Right lung (tissue), 10 donors: Measurements from ENCODE around the gene ZNF527. TPM values are rescaled to one million over a fixed set of nuclear protein-coding genes. Genes with fewer than 3 reads are reported as not detected.
A peak's percentile ranks its signal among the peaks of the same experiment; 100 is the strongest.
"Not testable (repeated sequence)": the region's sequence is repeated elsewhere in the genome, so short reads cannot be mapped to it uniquely, and the experiment has no call there.

Source experiments
- DNase-seq, 2 donors: peaks; one replicate each; pipeline ENCODE4 v3.0.0-alpha.2; 2013
- long read RNA-seq, 8 donors: transcript quantifications; one replicate each; lab custom pipeline, GENCODE V29; 2026
- polyA plus RNA-seq, 5 donors: library from polyadenylated mRNA; unstranded; fragments of 120-200 nt; gene quantifications; one replicate each; pipeline versions ENCODE4 v1.2.1 to v1.2.3, GENCODE V29; 2013; ENCODE audit warnings: inconsistent platforms in 1 of 5, low replicate concordance in 1 of 5; ENCODE audit not compliant: insufficient read length in 5 of 5, insufficient read depth in 1 of 5

ZNF527 gene
- 10 to 100 TPM in 4 of 5 donors, 1 to 10 TPM in 1; 7.1 to 11.5 (median 10.4) TPM for polyA plus RNA-seq
- long read RNA-seq, donor 1, partial matches to known transcripts: 0 of 1 reads
- long read RNA-seq, donor 1, other reads (novel, unspliced or antisense): 0 of 1 reads
- long read RNA-seq, donor 2, partial matches to known transcripts: 0 of 1 reads
- long read RNA-seq, donor 2, other reads (novel, unspliced or antisense): 0 of 1 reads
- long read RNA-seq, donor 3, partial matches to known transcripts: 0 of 5 reads
- long read RNA-seq, donor 3, other reads (novel, unspliced or antisense): 0 of 5 reads
- long read RNA-seq, donor 4, partial matches to known transcripts: 0 of 2 reads
- long read RNA-seq, donor 4, other reads (novel, unspliced or antisense): 0 of 2 reads
- long read RNA-seq, donor 5, partial matches to known transcripts: 0 of 1 reads
- long read RNA-seq, donor 5, other reads (novel, unspliced or antisense): 0 of 1 reads
- long read RNA-seq, donor 6, partial matches to known transcripts: 0 of 4 reads
- long read RNA-seq, donor 6, other reads (novel, unspliced or antisense): 0 of 4 reads
- long read RNA-seq, donor 7, partial matches to known transcripts: 0 of 2 reads
- long read RNA-seq, donor 7, other reads (novel, unspliced or antisense): 0 of 2 reads
- long read RNA-seq, donor 8, partial matches to known transcripts: 0 of 2 reads
- long read RNA-seq, donor 8, other reads (novel, unspliced or antisense): 0 of 2 reads

- peak; percentile 96 for DNase-seq
Observed at GRCh38 chr19:37370880-37371661, at the start of gene ZNF527. Gene ZNF527, plus strand, starts transcription at chr19:37371099. Its CDS starts 3,100 bp downstream, at chr19:37374199.

GRCh38 chr19:37329686-37330085 is 41.2 kb upstream of the ZNF527 start:
- no peak for DNase-seq

DNA sequence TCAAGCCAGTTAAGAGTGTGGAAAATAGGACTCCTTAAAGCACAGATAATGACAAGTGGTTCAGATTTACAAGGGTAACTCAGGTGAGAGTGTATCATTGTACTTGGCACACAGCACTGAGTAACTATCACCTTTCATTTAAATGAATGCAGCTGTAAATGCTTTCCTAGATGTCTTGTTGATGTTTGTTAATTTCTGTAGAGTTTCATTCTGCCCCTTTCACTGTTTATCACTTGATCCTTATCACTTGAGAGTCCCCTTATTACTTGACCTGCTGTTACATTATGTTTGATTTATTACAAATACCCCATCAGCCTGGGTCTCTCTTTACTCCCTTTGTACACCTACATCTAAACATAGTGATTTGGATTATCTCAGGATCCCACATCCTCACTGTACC is 38.1 kb upstream of the ZNF527 start:
- DNase-seq: no peak

DNA sequence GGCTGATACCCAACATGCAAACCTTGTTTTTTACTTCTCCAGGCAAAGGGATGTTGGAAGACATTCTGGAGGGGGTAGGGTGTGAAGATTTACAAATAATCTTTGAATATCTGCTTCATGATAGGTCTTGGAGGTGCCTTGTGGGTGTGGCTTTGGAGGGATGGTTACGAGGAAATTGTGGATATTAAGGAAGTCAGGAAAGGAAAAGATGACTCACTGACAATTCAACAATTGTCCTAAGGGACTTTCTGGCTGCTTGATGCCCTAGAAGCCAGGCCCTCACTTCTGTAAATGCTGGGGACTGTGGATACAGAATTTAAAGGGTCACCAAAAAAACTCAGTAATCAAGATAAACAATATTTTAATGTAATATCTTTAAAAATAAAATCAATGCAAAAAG is 37.4 kb upstream of the ZNF527 start:
- DNase-seq: no peak

GRCh38 chr19:37334179-37335071 is 36.5 kb upstream of the ZNF527 start:
- DNase-seq: peak; percentile 90 to 93

GRCh38 chr19:37342753-37343152 is 28.1 kb upstream of the ZNF527 start:
- DNase-seq: no peak

DNA sequence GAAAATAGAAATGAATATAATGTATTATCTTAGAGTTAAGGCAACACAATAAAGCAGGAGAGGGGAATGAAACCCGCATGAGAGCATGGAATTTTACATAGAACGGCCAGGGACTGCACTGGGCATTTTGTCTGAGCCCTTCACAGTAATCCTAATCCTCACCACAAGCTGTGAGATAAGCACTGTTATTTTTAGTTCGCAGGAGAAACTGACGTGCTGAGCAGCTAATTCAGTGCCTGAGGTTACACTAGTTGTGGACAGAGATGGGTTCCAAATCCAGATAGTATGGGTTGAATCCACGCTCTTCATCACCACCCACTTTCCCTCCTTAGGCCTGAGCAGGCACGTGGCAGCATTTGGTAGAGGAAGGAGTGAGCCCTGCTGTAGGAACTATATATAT is 24.8 kb upstream of the ZNF527 start:
- DNase-seq: no peak

- DNase-seq: no peak
Observed at GRCh38 chr19:37348060-37348459, 22.8 kb upstream of the ZNF527 start.

DNA sequence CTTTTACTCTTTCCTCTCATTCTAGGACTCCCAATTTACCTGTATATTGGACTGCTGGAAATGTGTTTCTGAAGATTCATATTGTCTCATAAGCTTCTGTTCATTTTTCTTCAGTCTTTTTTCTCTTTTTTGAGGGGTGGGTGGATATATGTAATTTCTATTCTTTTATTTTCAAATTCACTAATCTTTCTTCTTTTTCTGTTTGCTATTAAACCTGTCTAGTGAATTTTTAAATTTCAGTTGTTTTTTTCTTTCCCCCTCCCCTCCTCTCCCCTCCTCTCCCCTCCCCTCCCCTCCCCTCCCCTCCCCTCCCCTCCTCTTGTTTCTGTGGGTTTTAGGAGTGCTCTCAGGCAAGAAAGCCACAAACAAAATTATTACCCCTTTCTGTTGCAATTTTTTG is 16.9 kb upstream of the ZNF527 start:
- DNase-seq: no peak

GRCh38 chr19:37355901-37356300 is 15.0 kb upstream of the ZNF527 start:
- DNase-seq: no peak

GRCh38 chr19:37361994-37362393 is 8.9 kb upstream of the ZNF527 start:
- DNase-seq: no peak

DNA sequence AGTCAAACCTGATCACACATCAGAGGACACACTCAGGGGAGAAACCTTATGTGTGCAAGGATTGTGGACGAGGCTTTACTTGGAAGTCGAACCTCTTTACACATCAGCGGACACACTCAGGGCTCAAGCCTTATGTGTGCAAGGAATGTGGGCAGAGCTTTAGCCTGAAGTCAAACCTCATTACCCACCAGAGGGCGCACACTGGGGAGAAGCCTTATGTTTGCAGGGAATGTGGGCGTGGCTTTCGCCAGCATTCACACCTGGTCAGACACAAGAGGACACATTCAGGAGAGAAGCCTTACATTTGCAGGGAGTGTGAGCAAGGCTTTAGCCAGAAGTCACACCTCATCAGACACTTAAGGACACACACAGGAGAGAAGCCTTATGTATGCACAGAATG is 8.2 kb upstream of the ZNF527 start:
- no peak for DNase-seq

DNA sequence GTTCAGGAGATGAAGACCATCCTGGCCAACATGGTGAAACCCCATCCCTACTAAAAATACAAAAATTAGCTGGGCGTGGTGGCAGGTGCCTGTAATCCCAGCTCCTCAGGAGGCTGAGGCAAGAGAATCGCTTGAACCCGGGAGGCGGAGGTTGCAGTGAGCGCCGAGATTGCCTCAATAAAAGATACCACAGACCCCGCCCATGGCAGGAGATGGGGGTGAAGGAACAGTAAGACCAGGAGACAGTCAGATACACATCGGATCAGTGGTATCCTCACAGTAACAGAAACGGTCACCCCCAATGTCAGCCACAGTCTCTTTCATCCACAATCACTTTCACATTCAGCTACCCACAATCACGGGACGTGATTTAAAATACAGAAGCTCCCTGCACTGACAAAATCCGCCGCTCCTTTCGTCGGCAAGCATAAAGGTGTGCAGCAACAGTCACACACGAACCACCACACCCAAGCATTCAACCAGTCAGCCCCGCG is 466 bp upstream of the ZNF527 start:
- not testable (repeated sequence) for DNase-seq

DNA sequence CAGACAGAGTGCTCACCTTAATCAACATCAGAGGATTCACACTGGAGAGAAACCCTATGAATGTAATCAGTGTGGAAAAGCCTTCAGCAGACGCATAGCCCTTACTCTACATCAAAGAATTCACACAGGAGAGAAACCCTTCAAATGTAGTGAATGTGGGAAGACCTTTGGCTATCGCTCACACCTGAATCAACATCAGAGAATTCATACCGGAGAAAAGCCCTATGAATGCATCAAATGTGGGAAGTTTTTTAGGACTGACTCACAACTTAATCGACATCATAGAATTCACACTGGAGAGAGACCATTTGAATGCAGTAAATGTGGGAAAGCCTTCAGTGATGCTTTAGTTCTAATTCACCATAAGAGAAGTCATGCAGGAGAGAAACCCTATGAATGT is 18.3 kb downstream of the ZNF527 start:
- DNase-seq: no peak

DNA sequence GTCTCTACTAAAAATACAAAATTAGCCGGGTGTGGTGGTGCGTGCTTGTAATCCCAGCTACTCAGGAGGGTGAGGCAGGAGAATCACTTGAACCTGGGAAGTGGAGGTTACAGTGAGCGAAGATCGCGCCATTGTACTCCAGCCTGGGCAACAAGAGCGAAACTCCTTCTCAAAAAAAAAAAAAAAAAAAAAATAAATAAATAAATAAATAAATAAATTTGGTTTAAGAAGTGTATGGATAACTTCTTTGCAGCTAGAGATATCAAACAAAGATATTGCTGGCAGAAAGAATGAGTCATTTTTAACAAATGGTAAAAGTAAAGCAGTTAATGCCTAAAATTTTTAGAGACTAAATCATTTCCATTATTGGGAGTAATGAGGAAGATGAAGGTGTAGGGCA is 20.5 kb downstream of the ZNF527 start:
- not testable (repeated sequence) for DNase-seq

DNA sequence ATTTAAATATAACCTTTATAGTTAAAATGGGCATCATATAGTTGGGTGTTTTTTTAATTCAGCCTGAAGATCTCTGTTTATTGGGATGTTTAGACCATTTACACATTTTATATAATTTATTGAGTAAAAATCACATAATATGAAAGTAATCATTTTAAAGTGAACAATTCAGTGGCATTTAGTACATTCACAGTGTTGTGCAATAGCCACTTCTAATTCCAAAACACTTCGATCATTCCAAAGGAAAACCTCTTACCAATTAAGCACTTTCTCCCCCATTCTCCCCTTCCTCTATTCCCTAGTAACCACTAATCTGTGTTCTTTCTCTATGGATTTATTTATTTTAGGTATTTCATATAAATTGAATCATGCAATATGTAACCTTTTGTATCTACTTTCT is 30.2 kb downstream of the ZNF527 start:
- DNase-seq: no peak

- DNase-seq: no peak
Observed at GRCh38 chr19:37403403-37403802, 32.5 kb downstream of the ZNF527 start.

- DNase-seq: not testable (repeated sequence)
Observed at GRCh38 chr19:37406140-37406846, 35.4 kb downstream of the ZNF527 start.

DNA sequence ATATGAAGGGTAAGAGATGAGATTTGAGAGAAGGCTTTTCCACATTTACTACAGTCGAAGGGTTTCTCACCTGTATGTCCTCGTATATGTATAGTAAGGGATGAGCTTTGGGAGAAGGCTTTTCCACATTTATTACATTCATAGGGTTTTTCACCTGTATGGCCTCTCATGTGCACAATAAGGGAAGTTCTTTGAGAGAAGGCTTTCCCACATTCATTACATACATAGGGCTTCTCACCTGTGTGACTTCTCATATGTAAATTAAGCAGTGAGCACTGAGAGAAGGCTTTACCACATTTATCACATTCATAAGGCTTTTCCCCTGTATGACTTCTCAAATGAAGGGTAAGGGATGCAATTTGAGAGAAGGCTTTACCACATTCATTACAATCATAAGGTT is 41.8 kb downstream of the ZNF527 start:
- DNase-seq: no peak
